DOHH2 (cell line): ENCODE results near the gene BTBD1.

Experiments
- EZH2phosphoT487 ChIP-seq: fragments of 200-600 bp; sonication (generic); IDR thresholded peaks from 2 replicates; pipeline ENCODE4 v1.6.1; 2017; ENCODE audit warnings: borderline replicate concordance, mild to moderate bottlenecking, antibody characterized with exemption, low read length, moderate library complexity, mixed read lengths
- TF ChIP-seq, protein P1 (sequence below): fragments of 200-600 bp; sonication (generic); IDR thresholded peaks from one replicate; pipeline ENCODE4 v1.5.1; 2014; ENCODE audit warnings: antibody characterized with exemption, mild to moderate bottlenecking, low read depth, low read length; ENCODE audit not compliant: poor library complexity, severe bottlenecking

DNA sequence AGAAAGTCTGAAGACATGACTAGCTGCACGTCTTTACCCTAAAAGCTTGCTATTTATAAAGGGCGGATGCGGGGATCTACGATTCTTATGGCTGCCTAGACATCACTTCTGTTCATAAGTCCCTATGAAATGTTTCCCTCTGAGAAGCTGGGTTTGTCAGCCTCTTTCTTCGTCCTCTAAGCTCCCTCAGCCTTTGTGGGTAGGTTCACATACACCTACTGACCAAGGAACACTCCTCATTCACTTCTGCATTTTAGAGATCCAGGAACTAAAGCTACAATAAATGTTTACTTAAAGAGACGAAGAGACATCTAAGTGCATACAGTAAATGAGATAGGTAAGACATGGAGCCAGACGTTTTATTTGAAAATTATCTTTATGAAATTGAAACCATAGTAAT is 97.7 kb downstream of the BTBD1 start:
- TF ChIP-seq, protein P1, sequence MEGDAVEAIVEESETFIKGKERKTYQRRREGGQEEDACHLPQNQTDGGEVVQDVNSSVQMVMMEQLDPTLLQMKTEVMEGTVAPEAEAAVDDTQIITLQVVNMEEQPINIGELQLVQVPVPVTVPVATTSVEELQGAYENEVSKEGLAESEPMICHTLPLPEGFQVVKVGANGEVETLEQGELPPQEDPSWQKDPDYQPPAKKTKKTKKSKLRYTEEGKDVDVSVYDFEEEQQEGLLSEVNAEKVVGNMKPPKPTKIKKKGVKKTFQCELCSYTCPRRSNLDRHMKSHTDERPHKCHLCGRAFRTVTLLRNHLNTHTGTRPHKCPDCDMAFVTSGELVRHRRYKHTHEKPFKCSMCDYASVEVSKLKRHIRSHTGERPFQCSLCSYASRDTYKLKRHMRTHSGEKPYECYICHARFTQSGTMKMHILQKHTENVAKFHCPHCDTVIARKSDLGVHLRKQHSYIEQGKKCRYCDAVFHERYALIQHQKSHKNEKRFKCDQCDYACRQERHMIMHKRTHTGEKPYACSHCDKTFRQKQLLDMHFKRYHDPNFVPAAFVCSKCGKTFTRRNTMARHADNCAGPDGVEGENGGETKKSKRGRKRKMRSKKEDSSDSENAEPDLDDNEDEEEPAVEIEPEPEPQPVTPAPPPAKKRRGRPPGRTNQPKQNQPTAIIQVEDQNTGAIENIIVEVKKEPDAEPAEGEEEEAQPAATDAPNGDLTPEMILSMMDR = no peak
- no peak for TF ChIP-seq EZH2phosphoT487
